ENCODE data around the gene ALG10B. TPM values are rescaled to one million over a fixed set of nuclear protein-coding genes. Genes with fewer than 3 reads are reported as not detected.

ALG10B gene, protein sequence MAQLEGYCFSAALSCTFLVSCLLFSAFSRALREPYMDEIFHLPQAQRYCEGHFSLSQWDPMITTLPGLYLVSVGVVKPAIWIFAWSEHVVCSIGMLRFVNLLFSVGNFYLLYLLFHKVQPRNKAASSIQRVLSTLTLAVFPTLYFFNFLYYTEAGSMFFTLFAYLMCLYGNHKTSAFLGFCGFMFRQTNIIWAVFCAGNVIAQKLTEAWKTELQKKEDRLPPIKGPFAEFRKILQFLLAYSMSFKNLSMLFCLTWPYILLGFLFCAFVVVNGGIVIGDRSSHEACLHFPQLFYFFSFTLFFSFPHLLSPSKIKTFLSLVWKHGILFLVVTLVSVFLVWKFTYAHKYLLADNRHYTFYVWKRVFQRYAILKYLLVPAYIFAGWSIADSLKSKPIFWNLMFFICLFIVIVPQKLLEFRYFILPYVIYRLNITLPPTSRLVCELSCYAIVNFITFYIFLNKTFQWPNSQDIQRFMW
- 1.8 and 2.5 TPM in 2 replicates for total RNA-seq

DNA sequence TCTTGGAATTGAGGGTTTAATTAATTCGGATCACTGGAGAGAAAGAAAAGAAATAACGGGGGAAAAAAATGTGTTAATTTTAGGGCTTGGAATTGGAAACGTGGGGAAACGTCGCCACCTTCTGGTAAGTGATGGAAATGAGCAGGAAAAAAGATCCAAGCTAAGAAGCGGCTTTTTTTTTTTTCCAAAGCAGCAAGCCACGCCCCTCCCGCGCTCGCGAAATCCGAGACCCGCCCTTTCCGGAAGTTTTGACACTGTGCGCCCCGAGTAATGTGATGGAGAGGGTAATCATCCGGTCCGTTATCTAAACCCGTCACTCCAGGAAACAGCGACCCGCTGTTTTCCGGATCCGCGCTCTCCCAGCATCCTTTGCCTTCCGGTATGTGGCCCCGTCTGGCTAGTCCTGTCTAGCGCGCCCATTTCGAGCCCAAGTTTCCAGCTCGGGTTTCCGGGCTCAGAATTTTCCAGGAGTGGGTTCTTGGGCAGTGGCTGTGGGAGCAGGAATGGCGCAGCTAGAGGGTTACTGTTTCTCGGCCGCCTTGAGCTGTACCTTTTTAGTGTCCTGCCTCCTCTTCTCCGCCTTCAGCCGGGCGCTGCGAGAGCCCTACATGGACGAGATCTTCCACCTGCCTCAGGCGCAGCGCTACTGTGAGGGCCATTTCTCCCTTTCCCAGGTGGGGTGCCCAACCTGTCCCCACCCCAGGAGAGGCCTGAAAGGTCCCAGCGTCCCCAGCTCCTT, at the start of gene ALG10B:
TSS of gene ALG10B (plus strand) at position 384 of the 739 bp plus-strand sequence. CDS start at position 504, 120 bp downstream.

Data from mammary microvascular endothelial cell (primary cell).